Activated T-helper 17 cell treated with anti-CD3 and anti-CD28 coated beads, Interleukin-2, amount 50 U/mL, for 72 hours (primary cell): ENCODE measurements around the gene OLIG1. TPM values are rescaled to one million over a fixed set of nuclear protein-coding genes. Genes with fewer than 3 reads are reported as not detected.

ENCODE experiments used
- ATAC-seq: fragments of 150-1000 bp; cut with Tn5 transposase; replicated peaks from 2 replicates; pipeline ENCODE4 v1.10.0; 2021; ENCODE audit warnings: mild to moderate bottlenecking, moderate library complexity
- H3K27ac Mint-ChIP-seq: one replicate; pipeline ENCODE4 v1.8.0; 2022; ENCODE audit warnings: mixed read lengths
- H3K27me3 Mint-ChIP-seq: one replicate; pipeline ENCODE4 v1.8.0; 2022; ENCODE audit warnings: mixed read lengths
- H3K36me3 Mint-ChIP-seq: one replicate; pipeline ENCODE4 v1.8.0; 2022; ENCODE audit warnings: low read depth, mild to moderate bottlenecking, mixed read lengths
- H3K4me1 Mint-ChIP-seq: one replicate; pipeline ENCODE4 v1.8.0; 2022; ENCODE audit warnings: mixed read lengths
- H3K4me3 Mint-ChIP-seq: one replicate; pipeline ENCODE4 v1.8.0; 2022; ENCODE audit warnings: mild to moderate bottlenecking, mixed read lengths
- H3K9me3 Mint-ChIP-seq: one replicate; pipeline ENCODE4 v1.8.0; 2022; ENCODE audit warnings: mixed read lengths
- total RNA-seq, 2 donors: library from RNA; stranded (reverse); gene quantifications; one replicate each; pipeline ENCODE4 v1.2.3, GENCODE V29; 2022

Gene OLIG1
- total RNA-seq, 2 donors from 2014 or later: not detected

DNA sequence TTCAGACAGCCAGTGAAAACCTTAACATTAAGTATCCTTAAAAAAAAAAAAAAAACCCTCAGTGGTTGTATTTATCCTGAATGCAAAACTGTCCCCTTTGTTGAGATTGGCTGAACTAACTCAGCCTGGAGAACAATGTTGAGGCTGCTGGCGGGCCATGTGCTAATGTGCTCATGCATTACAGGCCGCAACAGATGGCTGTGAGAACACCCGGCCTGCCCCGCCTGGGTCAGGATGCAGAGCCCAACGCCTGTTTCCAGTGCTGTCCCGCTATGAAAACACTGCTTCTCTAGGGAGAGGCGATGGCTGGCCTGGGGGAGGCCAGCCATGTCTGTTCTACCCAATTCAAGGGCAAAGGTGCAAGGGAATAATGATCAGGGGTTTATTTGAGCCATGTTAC, 30.4 kb upstream of the OLIG1 start:
- H3K27ac Mint-ChIP-seq: no peak overlapping the region
- ATAC-seq: no peak

DNA sequence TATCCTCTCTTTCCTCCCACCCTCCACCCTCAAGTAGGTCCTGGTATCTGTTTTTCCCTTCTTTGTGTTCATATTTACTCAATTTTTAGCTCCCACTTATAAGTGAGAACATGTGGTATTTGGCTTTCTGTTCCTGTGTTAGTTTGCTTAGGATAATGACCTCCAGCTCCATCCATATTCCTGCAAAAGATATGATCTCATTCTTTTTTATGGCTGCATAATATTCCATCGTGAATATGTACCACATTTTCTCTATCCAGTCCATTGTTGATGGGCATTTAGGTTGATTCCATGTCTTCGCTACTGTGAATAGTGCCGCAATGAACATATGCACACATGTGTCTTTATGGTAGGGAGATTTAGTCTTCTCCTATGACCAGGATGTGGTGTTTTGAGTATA, 29.7 kb upstream of the OLIG1 start:
- peaks cover 22% of the 10 kb centered on the region for H3K27me3 Mint-ChIP-seq

More for the DNA sequence above, 30.4 kb upstream of the OLIG1 start:
- Mint-ChIP-seq H3K36me3 (no peaks in the 10 kb centered on the region), H3K27me3 (peaks cover 22% of the 10 kb centered on the region), H3K9me3 (no peaks in the 10 kb centered on the region), H3K4me3 (no peak overlapping the region), H3K4me1 (peaks cover 10% of the 10 kb centered on the region)

DNA sequence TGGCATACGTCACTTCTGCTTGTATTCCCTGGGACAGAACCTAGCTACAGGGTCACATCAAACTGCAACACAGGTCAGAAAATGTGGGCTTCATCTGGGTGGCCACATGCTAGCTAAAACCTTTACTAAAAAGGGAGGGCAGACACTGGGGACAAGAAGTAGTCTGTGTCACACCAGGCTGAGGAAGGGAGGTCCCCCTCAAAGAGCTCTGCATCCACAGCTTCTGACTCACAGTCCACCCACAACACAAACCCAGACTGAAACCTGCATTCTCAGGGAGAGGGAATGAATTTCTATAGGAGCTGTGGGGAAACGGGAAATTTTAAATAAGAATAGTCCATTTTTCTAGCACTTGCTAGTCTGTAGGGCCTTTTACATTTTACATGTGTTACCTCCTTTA, 28.0 kb upstream of the OLIG1 start:
- H3K27me3 Mint-ChIP-seq: peaks cover 32% of the 10 kb centered on the region
- no peak overlapping the region for H3K27ac Mint-ChIP-seq
- no peaks in the 10 kb centered on the region for H3K9me3 Mint-ChIP-seq
- no peak overlapping the region for H3K4me3 Mint-ChIP-seq
- no peaks in the 10 kb centered on the region for H3K36me3 Mint-ChIP-seq
- H3K4me1 Mint-ChIP-seq: peaks cover 2% of the 10 kb centered on the region
- ATAC-seq: no peak

More for the DNA sequence above, 29.7 kb upstream of the OLIG1 start:
- H3K27ac Mint-ChIP-seq: no peak overlapping the region
- H3K4me3 Mint-ChIP-seq: no peak overlapping the region
- H3K36me3 Mint-ChIP-seq: no peaks in the 10 kb centered on the region
- peaks cover 10% of the 10 kb centered on the region for H3K4me1 Mint-ChIP-seq
- H3K9me3 Mint-ChIP-seq: no peaks in the 10 kb centered on the region
- no peak for ATAC-seq

DNA sequence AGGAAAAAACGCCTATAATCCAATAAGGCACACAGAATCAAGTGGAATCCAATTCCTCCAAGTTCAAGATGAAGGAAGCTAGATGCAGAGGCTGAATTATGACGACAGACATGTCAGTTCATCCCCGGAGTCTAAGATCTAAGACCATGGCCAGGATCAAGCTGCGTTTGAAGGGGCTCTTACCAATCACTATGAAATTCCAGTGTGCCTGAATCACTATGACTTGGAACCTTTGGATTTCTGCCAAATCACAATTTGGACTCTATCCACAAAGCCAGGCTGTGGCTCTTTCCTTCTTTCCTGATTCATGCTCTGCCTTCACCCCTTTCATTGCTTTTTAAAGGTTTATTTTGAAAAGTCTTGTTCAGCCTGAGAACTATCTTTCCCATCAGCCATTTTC, 27.1 kb upstream of the OLIG1 start:
- Mint-ChIP-seq H3K9me3 (no peaks in the 10 kb centered on the region), H3K4me1 (no peaks in the 10 kb centered on the region), H3K27me3 (peaks cover 37% of the 10 kb centered on the region), H3K4me3 (no peak overlapping the region), H3K27ac (no peak overlapping the region), H3K36me3 (no peaks in the 10 kb centered on the region)
- no peak for ATAC-seq

DNA sequence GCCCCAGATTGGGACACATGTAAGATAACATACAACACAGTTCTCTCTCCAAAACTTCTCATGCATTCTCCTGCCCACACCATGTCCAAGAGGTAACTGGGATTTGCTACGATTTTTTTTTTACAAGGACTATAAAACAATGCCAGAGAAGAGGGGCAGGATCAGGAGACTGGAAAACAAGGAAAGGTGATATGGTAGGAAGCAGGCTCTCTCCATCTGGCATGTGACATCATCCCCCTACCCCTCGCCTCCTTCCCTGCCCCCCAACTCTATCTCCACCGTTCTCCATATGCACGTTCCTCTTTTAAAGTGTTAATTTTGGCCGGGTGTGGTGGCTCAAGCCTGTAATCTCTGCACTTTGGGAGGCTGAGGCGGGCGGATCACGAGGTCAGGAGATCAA, 23.5 kb upstream of the OLIG1 start:
- peaks cover 40% of the 10 kb centered on the region for H3K27me3 Mint-ChIP-seq

DNA sequence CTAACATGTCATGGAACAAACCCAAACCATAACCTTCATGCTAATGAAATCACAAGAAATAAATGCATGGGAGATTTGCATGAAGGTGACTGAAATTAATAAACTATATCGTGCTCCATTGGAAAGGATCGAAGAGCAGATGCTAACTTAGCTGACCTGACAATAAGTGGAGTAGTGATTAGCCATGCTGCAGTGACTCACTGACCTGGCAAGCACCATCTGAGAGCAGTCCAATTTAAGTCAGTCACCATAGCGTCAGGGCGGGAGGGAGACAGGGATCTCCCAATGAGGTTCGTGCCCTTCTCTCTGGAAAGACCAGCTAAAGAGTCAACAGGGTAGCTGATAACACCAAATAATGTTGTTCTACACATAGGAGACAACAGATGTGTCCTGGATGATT, 22.7 kb upstream of the OLIG1 start:
- Mint-ChIP-seq H3K9me3 (no peaks in the 10 kb centered on the region), H3K27ac (no peak overlapping the region), H3K4me3 (no peak overlapping the region), H3K27me3 (peaks cover 40% of the 10 kb centered on the region), H3K36me3 (no peaks in the 10 kb centered on the region), H3K4me1 (no peaks in the 10 kb centered on the region)
- no peak for ATAC-seq

More for the DNA sequence above, 23.5 kb upstream of the OLIG1 start:
- H3K9me3 Mint-ChIP-seq: no peaks in the 10 kb centered on the region
- H3K27ac Mint-ChIP-seq: no peak overlapping the region
- no peak for ATAC-seq
- no peaks in the 10 kb centered on the region for H3K4me1 Mint-ChIP-seq
- no peaks in the 10 kb centered on the region for H3K36me3 Mint-ChIP-seq
- no peak overlapping the region for H3K4me3 Mint-ChIP-seq

DNA sequence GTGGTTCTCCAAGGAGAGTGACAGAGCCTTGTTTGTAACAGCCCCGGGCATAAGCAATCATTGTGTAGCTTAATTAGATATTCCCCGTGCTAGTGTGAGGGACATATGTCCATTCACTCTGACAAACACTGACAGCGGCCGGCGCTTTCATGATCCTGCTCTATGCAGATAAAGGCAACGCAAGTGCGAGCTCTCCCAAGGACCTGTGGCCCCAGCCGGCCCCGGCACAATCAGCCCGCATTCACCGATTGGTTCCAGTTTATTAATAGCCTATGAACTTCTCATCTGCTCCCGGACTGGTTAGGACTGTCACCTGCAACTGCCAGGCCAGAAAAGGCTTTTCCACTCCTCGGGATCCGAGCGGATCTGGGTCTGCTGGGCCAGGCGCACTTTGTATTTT, 18.0 kb upstream of the OLIG1 start:
- H3K4me3 Mint-ChIP-seq: no peak overlapping the region
- no peaks in the 10 kb centered on the region for H3K4me1 Mint-ChIP-seq
- H3K27ac Mint-ChIP-seq: no peak overlapping the region
- H3K9me3 Mint-ChIP-seq: no peaks in the 10 kb centered on the region
- H3K27me3 Mint-ChIP-seq: peaks cover 23% of the 10 kb centered on the region
- no peaks in the 10 kb centered on the region for H3K36me3 Mint-ChIP-seq
- no peak for ATAC-seq

DNA sequence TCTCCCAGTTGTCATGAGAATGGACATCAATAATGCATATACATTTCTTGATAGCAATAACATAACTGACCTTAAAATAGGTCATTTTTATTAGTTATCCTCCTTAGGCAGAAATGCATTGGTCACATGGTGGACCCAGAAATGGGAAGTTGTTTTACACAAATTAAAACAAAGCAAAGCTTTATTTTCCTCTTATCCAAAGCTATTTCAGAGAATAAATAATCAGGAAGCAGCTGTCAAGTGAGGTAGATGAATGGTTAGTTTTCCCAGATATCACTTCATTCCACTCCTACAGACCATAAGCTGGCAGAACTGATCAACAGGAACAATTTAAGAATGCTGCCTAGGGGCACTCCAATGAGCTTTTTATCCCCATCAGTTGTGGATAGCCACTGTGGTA, 16.0 kb upstream of the OLIG1 start:
- Mint-ChIP-seq H3K9me3 (no peaks in the 10 kb centered on the region), H3K4me3 (no peak overlapping the region), H3K27me3 (peaks cover 10% of the 10 kb centered on the region), H3K4me1 (peaks cover 5% of the 10 kb centered on the region), H3K27ac (no peak overlapping the region), H3K36me3 (no peaks in the 10 kb centered on the region)
- ATAC-seq: no peak

DNA sequence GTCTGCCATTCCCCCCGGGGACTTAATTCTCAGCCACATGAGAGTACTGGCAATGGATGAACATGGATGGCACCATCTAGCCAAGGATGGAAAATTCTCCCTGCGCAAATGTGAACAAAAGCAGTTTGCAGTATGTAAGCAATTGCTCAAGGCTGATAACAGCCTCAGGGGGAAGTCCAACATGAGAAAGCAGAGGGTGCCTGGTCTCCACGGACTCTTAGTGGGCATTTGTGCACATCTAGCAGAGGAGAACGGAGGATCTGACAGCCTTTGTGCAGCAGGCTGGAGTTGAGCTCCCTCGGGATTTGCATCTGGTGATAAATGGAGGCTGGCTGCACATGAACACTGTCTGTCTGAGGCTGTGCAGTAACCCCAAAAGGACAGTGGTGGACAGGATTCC, 13.9 kb upstream of the OLIG1 start:
- Mint-ChIP-seq H3K4me3 (no peak overlapping the region), H3K27ac (no peak overlapping the region), H3K27me3 (peaks cover 9% of the 10 kb centered on the region), H3K4me1 (peaks cover 5% of the 10 kb centered on the region), H3K9me3 (no peaks in the 10 kb centered on the region), H3K36me3 (no peaks in the 10 kb centered on the region)
- no peak for ATAC-seq

DNA sequence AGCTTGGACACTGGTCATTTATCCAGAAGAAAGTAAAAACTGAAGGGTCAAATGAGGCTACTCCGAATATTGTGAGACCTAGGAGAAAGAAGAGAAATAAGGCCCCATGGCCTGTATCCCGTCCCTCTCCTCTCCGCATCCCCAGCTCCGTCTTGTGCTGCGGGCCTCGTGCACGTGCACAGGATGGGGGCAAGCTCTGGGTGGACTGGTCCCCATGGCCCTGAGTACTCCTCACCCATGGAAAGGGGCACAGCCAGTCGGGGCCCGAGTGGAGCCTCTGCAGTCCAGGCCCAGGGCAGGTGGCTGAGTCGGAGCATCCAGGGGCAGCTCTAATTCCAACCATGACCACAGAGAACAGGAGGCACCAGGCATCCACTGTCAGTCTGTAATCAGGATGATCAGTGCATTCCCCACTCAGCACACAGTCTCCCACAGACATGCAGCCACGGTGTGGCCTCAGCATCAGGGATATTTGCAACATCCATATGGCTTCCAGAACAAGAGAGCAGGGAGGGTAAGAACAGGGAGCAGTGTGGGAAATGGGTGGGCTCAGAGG, 12.5 kb upstream of the OLIG1 start:
- H3K4me1 Mint-ChIP-seq: peaks cover 5% of the 10 kb centered on the region
- H3K27me3 Mint-ChIP-seq: peaks cover 15% of the 10 kb centered on the region
- H3K36me3 Mint-ChIP-seq: no peaks in the 10 kb centered on the region
- no peak overlapping the region for H3K27ac Mint-ChIP-seq
- ATAC-seq: no peak
- H3K9me3 Mint-ChIP-seq: no peaks in the 10 kb centered on the region
- H3K4me3 Mint-ChIP-seq: no peak overlapping the region

DNA sequence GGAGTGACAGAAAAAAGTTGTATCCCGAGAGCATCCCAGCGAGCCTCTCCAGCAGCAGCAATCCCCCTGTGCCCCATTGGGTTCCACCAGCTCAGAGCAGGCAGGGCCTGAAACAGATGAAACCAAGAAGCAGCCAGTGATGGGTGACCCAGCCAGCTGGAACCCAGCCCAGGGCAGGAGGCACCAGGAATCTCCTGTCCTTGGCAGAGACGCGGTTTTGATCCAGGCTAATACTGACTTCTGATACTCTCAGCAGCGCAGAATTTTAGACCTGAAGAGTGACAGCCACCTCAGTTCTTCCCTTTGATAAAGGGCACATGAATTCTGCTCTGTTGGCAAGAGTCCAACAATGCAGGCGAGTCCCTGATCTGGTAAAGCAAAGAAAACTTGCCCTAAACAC, 11.4 kb upstream of the OLIG1 start:
- Mint-ChIP-seq H3K27me3 (peaks cover 14% of the 10 kb centered on the region), H3K27ac (no peak overlapping the region), H3K4me1 (peaks cover 5% of the 10 kb centered on the region), H3K4me3 (no peak overlapping the region), H3K9me3 (no peaks in the 10 kb centered on the region), H3K36me3 (no peaks in the 10 kb centered on the region)
- ATAC-seq: no peak

DNA sequence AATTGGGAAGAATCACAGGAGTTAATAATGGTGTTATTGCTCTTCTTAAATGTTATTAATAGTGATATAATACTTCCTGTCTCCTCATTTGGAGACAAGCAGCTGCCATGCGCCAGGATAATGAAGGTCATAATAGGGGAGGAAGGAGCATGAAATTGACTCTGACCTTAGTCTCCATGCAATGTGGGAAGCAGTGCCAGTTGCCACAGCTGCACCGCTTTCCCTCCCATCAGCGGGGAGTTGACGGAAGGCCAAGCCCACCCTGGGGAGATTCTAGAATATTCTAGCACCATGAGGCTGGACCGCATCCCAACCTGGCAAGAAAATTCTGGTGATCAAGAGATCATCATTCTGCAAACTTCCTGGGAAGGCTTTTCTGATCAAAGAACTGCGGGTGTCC, 11.0 kb upstream of the OLIG1 start:
- Mint-ChIP-seq H3K36me3 (no peaks in the 10 kb centered on the region), H3K27ac (no peak overlapping the region), H3K9me3 (no peaks in the 10 kb centered on the region), H3K27me3 (peaks cover 14% of the 10 kb centered on the region), H3K4me1 (peaks cover 5% of the 10 kb centered on the region), H3K4me3 (no peak overlapping the region)
- no peak for ATAC-seq

DNA sequence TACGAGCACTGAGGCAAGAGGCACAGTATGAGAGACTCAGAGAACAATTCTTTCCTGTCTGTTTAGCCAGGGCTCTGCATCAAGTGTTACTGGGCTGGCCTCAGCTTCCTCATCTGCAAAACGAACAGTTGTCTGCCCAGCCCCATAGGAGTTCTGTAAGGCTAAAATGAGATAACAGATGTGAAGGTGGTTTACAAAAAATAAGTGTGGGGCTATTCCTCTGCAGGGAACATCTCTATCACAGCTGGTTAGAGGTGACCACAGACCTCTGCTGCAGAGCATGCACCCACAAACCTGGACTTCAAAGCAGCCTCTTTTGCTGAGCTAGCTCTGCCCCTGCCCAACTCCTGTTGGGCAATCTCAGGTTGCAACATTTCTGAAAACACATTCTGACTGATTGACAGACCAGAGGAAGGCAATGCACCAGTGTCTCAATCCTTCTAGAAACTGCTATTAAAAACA, 10.5 kb upstream of the OLIG1 start:
- Mint-ChIP-seq H3K9me3 (no peaks in the 10 kb centered on the region), H3K27me3 (peaks cover 14% of the 10 kb centered on the region), H3K36me3 (no peaks in the 10 kb centered on the region), H3K4me3 (no peak overlapping the region), H3K4me1 (peaks cover 5% of the 10 kb centered on the region), H3K27ac (no peak overlapping the region)
- ATAC-seq: no peak

DNA sequence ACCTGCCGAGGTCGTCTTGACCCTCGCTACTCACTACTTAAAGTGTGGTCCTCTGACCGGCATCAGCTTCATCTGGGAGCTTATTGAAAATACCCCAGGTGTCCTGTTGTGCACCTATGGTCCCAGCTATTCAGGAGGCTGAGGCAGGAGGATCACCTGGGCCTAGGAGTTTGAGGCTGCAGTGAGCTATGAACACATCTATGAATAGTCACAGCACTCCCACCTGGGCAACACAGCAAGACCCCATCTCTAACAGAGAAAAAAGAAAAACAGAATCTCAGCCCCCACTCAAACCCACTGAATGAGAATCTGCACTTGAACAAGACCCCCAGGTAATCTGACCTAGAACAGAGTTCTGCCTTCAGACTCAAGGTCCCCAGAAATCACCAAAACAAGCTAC, 8.7 kb upstream of the OLIG1 start:
- H3K9me3 Mint-ChIP-seq: no peaks in the 10 kb centered on the region
- H3K4me3 Mint-ChIP-seq: no peak overlapping the region

DNA sequence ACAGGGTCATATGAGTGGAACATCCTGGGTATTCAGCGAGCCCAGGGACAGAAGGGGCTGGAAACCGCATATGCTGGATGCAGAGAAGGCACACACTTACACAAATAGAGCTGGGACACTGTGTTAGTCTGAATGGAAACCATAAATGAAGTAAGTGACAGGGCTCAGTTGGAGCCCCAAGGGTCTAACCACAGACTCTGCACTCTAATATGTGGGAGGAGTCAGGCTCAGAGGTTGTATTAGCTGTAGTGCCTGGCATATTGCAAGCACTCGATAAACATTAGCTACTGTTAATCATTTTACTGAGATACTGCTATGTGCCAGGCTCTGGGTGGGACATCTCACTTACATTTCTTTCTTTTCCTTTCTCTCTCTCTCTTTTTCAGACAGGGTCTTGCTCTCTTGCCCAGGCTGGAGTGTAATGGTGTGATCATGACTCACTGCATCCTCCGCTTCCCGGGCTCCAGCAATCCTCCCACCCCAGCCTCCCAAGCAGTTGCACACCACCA, 6.5 kb upstream of the OLIG1 start:
- peaks cover 44% of the 10 kb centered on the region for H3K27me3 Mint-ChIP-seq

More for the DNA sequence above, 8.7 kb upstream of the OLIG1 start:
- no peak for ATAC-seq
- Mint-ChIP-seq H3K27ac (no peak overlapping the region), H3K4me1 (peaks cover 5% of the 10 kb centered on the region), H3K36me3 (no peaks in the 10 kb centered on the region), H3K27me3 (peaks cover 26% of the 10 kb centered on the region)

More for the DNA sequence above, 6.5 kb upstream of the OLIG1 start:
- Mint-ChIP-seq H3K9me3 (no peaks in the 10 kb centered on the region), H3K36me3 (no peaks in the 10 kb centered on the region), H3K27ac (no peak overlapping the region), H3K4me1 (no peaks in the 10 kb centered on the region), H3K4me3 (no peak overlapping the region)
- ATAC-seq: no peak
